GM21367 (cell line): ENCODE data around the gene TMCC3.

Experiments used
- ATAC-seq: cut with Tn5 transposase; IDR thresholded peaks from one replicate; pipeline ENCODE4 v1.9.1; 2021; ENCODE audit not compliant: unreplicated experiment

The TMCC3 gene

GRCh38 chr12:94536040-94536965, 114.1 kb downstream of the TMCC3 start:
- no peak for ATAC-seq

GRCh38 chr12:94535510-94535921, 114.8 kb downstream of the TMCC3 start:
- ATAC-seq = no peak

- no peak for ATAC-seq
These were observed 115.4 kb downstream of the TMCC3 start for GRCh38 chr12:94534774-94535509.

- no peak for ATAC-seq
These were observed 116.1 kb downstream of the TMCC3 start for GRCh38 chr12:94534278-94534677.

GRCh38 chr12:94532490-94533422, 117.6 kb downstream of the TMCC3 start:
- peak; percentile 71 for ATAC-seq

GRCh38 chr12:94531196-94531720, 119.1 kb downstream of the TMCC3 start:
- no peak for ATAC-seq

- ATAC-seq = no peak
These were observed 124.4 kb downstream of the TMCC3 start for GRCh38 chr12:94525951-94526350.
